GM19397 (cell line): ENCODE measurements around the gene SMCHD1.
A peak's percentile ranks its signal among the peaks of the same experiment; 100 is the strongest.
"Not testable (repeated sequence)": the region's sequence is repeated elsewhere in the genome, so short reads cannot be mapped to it uniquely, and the experiment has no call there.

Experiments
- ATAC-seq: cut with Tn5 transposase; IDR thresholded peaks from one replicate; pipeline ENCODE4 v1.9.1; 2021; ENCODE audit warnings: mild to moderate bottlenecking, moderate library complexity; ENCODE audit not compliant: unreplicated experiment

Gene SMCHD1

DNA sequence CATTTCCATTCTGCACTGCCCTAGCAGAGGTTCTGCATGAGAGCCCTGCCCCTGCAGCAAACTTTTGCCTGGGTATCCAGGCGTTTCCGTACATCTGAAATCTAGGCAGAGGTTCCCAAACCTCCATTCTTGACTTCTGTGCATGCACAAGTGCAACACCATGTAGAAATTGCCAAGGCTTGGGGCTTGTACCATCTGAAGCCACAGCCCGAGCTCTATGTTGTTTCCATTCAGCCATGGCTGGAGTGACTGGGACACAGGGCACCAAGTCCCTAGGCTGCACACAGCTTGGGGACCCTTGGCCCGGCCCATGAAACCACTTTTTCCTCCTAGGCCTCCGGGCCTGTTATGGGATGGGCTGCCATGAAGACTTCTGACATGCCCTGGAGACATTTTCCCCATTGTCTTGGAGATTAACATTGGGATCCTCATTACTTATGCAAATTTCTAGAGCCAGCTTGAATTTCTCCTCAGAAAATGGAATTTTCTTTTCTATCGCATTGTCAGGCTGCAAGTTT is 154.2 kb downstream of the SMCHD1 start:
- ATAC-seq: not testable (repeated sequence)

DNA sequence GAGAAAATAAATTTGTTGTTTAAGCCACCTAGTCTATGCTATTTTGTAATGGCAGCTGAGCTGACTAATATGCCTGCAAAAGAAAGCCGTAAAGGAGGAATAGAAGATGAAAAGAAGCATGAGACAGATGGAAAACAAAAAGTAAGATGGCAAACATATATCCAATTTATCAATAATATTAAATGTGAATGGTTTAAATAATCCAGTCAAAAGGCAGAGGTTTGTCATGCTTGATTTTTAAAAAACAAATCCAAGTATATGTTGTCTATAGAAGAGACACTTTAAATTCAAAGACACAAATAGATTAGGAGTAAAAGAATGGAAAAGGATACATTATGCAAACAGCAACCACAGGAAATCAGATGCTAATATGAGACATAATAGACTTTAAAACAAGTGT is 155.9 kb downstream of the SMCHD1 start:
- ATAC-seq: no peak

- no peak for ATAC-seq
Measured at GRCh38 chr18:2814928-2815327, 159.4 kb downstream of the SMCHD1 start.

- no peak for ATAC-seq
Measured at GRCh38 chr18:2818281-2818680, 162.8 kb downstream of the SMCHD1 start.

DNA sequence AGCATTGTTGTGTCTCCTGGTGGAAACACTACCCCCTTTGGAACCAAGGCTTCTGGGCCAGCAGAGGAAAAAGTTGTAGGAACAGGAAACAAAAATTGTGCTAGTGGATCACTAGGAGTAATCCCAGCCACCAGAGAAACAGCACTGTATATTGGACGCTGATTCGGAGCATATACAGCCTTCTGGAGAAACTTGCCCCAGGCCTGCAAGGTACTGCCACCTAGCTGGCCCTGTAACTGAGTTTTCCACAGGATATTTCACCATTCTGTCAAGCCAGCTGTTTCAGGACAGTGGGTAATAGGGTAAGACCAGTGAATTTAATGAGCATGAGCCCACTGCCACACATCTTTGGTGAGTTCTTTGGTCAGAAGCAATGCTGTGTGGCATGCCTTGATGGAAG is 166.2 kb downstream of the SMCHD1 start:
- no peak for ATAC-seq

GRCh38 chr18:2822213-2822921 is 166.8 kb downstream of the SMCHD1 start:
- ATAC-seq: no peak

- no peak for ATAC-seq
Measured at GRCh38 chr18:2823202-2823601, 167.7 kb downstream of the SMCHD1 start.

- ATAC-seq: no peak
Measured at GRCh38 chr18:2823966-2824365, 168.4 kb downstream of the SMCHD1 start.

DNA sequence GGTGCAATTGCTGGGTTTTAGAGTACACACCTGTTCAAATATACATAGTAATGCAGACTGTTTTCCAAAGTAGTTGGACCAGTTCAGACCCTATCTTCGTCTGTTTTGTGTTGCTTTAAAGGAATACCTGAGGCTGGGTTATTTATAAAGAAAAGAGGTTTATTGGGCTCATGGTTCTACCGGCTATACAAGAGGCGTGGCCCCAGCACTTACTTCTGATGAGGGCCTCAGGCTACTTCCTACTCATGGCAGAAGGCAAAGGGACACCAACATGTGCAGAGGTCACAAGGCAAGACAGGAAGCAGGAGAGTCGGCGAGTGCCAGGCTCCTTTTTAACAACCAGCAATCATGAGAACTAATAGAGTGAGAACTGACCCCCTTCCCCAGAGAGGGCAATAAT is 169.3 kb downstream of the SMCHD1 start:
- no peak for ATAC-seq

GRCh38 chr18:2825613-2826175 is 170.2 kb downstream of the SMCHD1 start:
- ATAC-seq: no peak

GRCh38 chr18:2826581-2826980 is 171.1 kb downstream of the SMCHD1 start:
- no peak for ATAC-seq

DNA sequence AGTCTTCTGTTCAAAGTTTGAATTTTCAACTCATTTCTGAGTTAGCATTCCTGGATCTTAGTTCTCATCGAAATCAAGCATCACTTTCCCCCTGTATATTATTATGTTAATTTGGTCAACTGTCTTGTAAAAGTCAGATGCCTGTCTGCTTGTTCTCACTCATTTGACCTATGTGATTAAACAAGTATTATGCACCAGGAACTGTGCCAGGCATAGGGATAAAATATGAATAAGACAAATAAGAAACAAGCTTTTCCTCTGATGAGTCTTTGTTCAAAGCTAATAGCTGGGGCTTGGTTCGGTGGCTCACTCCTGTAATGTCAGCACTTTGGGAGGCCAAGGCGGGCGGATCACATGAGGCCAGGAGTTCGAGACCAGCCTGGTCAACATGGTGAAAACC is 171.5 kb downstream of the SMCHD1 start:
- no peak for ATAC-seq

DNA sequence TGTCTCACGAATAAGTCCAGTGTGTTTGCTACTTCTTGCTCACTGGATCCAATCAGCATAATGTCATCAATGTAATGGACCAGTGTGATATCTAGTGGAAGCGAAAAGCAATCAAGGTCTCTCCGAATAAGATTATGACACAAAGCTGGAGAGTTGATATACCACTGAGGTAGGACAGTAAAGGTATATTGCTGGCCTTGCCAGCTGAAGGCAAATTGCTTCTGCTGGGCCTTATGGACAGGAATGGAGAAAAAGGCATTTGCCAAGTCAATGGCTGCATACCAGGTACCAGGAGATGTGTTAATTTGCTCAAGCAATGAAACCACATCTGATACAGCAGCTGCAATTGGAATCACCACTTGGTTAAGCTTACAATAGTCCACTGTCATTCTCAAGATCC is 180.6 kb downstream of the SMCHD1 start:
- not testable (repeated sequence) for ATAC-seq

- ATAC-seq: not testable (repeated sequence)
Measured at GRCh38 chr18:2837290-2837689, 181.8 kb downstream of the SMCHD1 start.

DNA sequence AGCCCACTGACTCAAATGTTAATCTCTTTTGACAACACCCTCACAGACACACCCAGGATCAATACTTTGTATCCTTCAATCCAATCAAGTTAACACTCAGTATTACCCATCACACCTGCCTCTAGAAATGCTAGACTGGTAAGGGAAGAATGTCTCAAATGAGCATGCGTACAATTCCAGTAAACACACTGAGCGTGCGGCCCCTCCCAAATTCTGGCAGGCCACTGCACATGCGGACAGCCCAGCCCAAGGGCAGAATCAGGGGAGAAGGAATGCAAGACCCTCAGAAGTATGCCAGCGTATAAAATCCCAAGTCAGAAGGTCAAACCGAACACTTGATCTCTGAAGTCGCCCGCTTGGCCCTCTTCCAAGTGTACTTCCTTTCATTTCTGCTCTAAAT is 183.7 kb downstream of the SMCHD1 start:
- ATAC-seq: no peak

GRCh38 chr18:2840521-2840920 is 185.0 kb downstream of the SMCHD1 start:
- ATAC-seq: no peak

GRCh38 chr18:2843146-2843545 is 187.6 kb downstream of the SMCHD1 start:
- ATAC-seq: no peak

GRCh38 chr18:2845172-2845571 is 189.6 kb downstream of the SMCHD1 start:
- ATAC-seq: no peak

- peak; percentile 57 for ATAC-seq
Measured at GRCh38 chr18:2846636-2847316, 191.2 kb downstream of the SMCHD1 start, which contains the start of gene EMILIN2. EMILIN2 (plus strand) TSS chr18:2847006; CDS start chr18:2847189, 183 bp downstream.

DNA sequence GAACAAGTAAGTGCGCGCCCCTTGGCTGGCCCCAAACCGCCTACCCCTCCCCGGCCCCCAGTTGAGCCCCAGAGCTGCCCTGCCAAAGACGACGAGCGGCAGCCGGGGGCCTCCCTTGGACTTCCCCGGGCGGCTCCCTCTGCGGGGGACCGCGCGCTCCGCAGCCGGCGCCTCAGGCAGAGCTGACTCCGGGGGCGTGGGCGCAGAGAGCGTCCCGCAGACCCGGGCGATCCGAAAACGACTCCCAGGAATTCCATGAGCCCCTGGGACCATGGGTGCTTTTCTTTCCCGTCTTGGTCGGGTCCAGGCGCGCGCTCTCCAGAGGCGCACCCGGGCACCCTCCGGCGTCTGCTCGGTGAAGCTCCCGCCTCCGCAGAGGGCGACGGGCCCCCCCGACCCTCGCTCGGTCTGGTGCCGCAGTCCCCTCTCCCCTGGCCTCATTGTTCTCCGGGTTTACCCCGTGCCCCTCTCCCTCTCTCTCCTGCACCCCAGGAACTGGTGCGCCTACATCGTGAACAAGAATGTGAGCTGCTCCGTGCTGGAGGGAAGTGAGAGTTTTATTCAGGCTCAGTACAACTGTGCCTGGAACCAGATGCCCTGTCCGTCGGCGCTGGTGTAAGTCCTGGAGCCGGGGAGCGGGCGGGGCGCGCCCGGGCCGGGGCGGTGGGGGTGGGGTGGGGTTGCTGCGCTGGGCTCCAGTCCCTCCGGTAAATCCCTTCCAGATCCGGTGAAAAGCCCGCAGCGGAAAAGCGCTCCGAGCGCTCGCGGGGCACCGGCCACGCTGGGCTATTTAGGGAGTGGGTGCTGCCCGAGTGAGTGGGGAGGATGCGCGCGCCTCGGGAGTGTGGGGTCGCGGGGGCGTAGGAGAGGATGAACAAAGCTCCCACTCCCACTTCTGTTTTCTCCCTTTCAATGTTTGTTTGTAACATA is 192.1 kb downstream of the SMCHD1 start:
- ATAC-seq: peak; percentile 36
